Neural progenitor cell (in vitro differentiated cells): ENCODE data around the gene SART1.

Experiments used
- EZH2 ChIP-seq: fragments of 200-600 bp; sonication (generic); IDR thresholded peaks from 2 replicates; pipeline ENCODE4 v1.6.1; 2017; ENCODE audit warnings: antibody characterized with exemption, mild to moderate bottlenecking, moderate library complexity
- EZH2phosphoT487 ChIP-seq: fragments of 200-600 bp; sonication (generic); IDR thresholded peaks from 2 replicates; pipeline ENCODE4 v1.6.1; 2017; ENCODE audit warnings: antibody characterized with exemption
- TF ChIP-seq, protein P1 (sequence below): fragments of 200-600 bp; sonication (generic); IDR thresholded peaks from 2 replicates; pipeline ENCODE4 v1.5.1; 2017; ENCODE audit warnings: antibody characterized with exemption, mild to moderate bottlenecking

DNA sequence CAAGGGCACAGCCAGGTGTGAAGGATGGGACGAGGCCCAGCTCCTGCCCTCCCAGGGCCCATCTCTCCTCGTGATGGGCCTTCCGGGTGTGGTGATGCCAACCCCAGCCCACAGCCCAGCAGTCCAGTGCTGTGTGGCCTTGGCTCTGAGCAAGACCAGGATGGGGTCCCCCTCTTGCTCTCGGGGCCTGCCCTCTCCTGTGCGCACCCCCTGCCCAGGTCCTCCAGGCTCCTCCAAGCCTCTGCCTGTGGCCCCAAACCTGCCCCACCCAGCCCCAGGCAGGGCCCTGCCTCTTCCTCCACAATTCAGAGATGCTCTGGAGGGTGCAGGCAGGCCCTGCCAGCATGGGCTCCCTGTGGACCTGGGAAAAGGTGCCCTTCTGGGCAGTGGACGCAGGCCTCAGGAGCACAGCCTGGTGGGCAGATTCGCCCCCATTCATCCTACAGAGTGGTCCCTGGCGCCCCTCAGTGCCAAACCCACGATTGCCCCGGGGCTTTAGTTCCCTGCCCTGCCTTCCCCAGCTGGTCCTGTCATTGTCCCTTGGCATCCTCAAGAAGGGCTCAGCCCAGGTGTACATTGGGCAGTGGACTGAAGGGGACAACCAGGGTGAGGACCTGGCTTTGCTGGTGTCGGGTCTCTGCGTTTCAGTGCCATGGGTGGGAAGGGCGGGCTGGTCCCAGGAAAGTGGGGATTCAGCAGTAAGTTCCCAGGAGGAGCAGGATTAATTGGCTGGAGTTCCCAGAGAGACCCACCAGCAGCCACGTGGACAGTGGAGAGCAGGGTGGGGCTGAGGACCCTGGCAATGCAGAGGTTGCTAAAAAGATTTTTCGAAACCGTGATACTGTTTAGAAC is 20.7 kb downstream of the SART1 start:
- TF ChIP-seq, protein P1, sequence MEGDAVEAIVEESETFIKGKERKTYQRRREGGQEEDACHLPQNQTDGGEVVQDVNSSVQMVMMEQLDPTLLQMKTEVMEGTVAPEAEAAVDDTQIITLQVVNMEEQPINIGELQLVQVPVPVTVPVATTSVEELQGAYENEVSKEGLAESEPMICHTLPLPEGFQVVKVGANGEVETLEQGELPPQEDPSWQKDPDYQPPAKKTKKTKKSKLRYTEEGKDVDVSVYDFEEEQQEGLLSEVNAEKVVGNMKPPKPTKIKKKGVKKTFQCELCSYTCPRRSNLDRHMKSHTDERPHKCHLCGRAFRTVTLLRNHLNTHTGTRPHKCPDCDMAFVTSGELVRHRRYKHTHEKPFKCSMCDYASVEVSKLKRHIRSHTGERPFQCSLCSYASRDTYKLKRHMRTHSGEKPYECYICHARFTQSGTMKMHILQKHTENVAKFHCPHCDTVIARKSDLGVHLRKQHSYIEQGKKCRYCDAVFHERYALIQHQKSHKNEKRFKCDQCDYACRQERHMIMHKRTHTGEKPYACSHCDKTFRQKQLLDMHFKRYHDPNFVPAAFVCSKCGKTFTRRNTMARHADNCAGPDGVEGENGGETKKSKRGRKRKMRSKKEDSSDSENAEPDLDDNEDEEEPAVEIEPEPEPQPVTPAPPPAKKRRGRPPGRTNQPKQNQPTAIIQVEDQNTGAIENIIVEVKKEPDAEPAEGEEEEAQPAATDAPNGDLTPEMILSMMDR = no peak
- TF ChIP-seq EZH2 (no peak), EZH2phosphoT487 (no peak)
